ENCODE results near the gene DENND1B. TPM values are rescaled to one million over a fixed set of nuclear protein-coding genes. Genes with fewer than 3 reads are reported as not detected.

DENND1B gene
- total RNA-seq, 1 experiment from 2014 or later, result 6.3 TPM

GRCh38 chr1:197783510-197783948 is 8.2 kb upstream of the DENND1B start:
- H2AK5ac ChIP-seq (ENCODE audit: insufficient read length, low read length), result no peak overlapping the region
- no peak for DNase-seq
- TF ChIP-seq CTCF (conservative IDR thresholded peaks at IDR 0.05), result no peak
- peaks cover 2 to 5% of the 10 kb centered on the region in 2 experiments; a peak in 2 of 5 replicates for H3K9me3 Mint-ChIP-seq
- H2BK20ac ChIP-seq (ENCODE audit: low read depth, low read length, poor library complexity, severe bottlenecking), result no peak overlapping the region
- H3K18ac ChIP-seq (ENCODE audit: insufficient read length, low read depth, low read length), result no peak overlapping the region
- no peak overlapping the region for H3K23ac ChIP-seq (ENCODE audit: insufficient read length, low read depth, low read length)
- H2BK15ac ChIP-seq (ENCODE audit: low read depth, low read length), result no peak overlapping the region
- no peaks in the 10 kb centered on the region for H3K79me1 ChIP-seq (ENCODE audit: insufficient read depth, low read depth, low read length, poor library complexity, severe bottlenecking)
- no peak overlapping the region for H4K8ac ChIP-seq (replicated peaks; ENCODE audit: insufficient read length, low read depth, low read length)
- H3K27me3 Mint-ChIP-seq (ENCODE audit: low read depth), result no peaks in the 10 kb centered on the region; the same call in 1 of the 2 replicates
- no peak overlapping the region for H3K4ac ChIP-seq (ENCODE audit: low read depth, low read length)
- H3K4me2 ChIP-seq (ENCODE audit: insufficient read depth, insufficient read length, low read length), result no peak overlapping the region
- no peak overlapping the region for H4K91ac ChIP-seq (ENCODE audit: insufficient read length, low read depth, low read length)
- no peak overlapping the region for H2BK12ac ChIP-seq (ENCODE audit: insufficient read length, low read depth, low read length)
- no peaks in the 10 kb centered on the region for H3K9me3 ChIP-seq (ENCODE audit: control insufficient read depth, low read depth, low read length)
- no CpG with 5 or more reads among the region's 1 CpG for WGBS (ENCODE audit: extremely low coverage, insufficient read length, low lambda C conversion rate)
- no peak overlapping the region for H3K9ac ChIP-seq (ENCODE audit: extremely low read depth, insufficient read length, low read length)
- H2AFZ ChIP-seq (ENCODE audit: low read length), result no peak overlapping the region
- no peak overlapping the region for H2BK5ac ChIP-seq (ENCODE audit: insufficient read length, low read length)
- no peak overlapping the region for H4K5ac ChIP-seq (ENCODE audit: insufficient read length, low read depth, low read length)
- H3T11ph ChIP-seq (ENCODE audit: low read length), result no peak overlapping the region
- no peaks in the 10 kb centered on the region for H4K20me1 ChIP-seq (ENCODE audit: control insufficient read depth, insufficient read depth, insufficient read length)
- H3K36me3 Mint-ChIP-seq (ENCODE audit: insufficient read depth in 1 of 3, low read depth in 3 of 3), result peaks cover 0 to 10% (median 0%) of the 10 kb centered on the region in 3 experiments; a peak in 2 of 7 replicates
- H3K14ac ChIP-seq (ENCODE audit: insufficient read depth, low read length), result no peak overlapping the region
- no peak overlapping the region for H3K56ac ChIP-seq (ENCODE audit: insufficient read length, low read depth, low read length)
- H3K23me2 ChIP-seq (ENCODE audit: insufficient read length, low read depth, low read length, poor library complexity, severe bottlenecking), result no peaks in the 10 kb centered on the region
- H3K4me3 Mint-ChIP-seq, result no peak overlapping the region
- 0 out of 4 replicates have a peak, but pooled peaks cover 0 to 3% of the 10 kb centered on the region in 2 experiments for H3K4me1 Mint-ChIP-seq
- H3K27ac Mint-ChIP-seq, result 0 out of 7 replicates have a peak overlapping the region, but pooled peaks of 1 of the 3 experiments have one; percentile 17
- no peaks in the 10 kb centered on the region for H3K27me3 ChIP-seq (ENCODE audit: insufficient read depth, low read length)
- H3K4me1 ChIP-seq (ENCODE audit: insufficient read depth, low read length), result no peaks in the 10 kb centered on the region; the same call in 1 of the 2 replicates
- H3K27ac ChIP-seq (ENCODE audit: insufficient read length, low read depth, low read length), result no peak overlapping the region
- H2BK120ac ChIP-seq (ENCODE audit: low read depth, low read length, poor library complexity, severe bottlenecking), result no peak overlapping the region
- H3K79me2 ChIP-seq (ENCODE audit: insufficient read depth, low read length), result no peaks in the 10 kb centered on the region
